Measurements from ENCODE around the gene CLCN4. TPM values are rescaled to one million over a fixed set of nuclear protein-coding genes. Genes with fewer than 3 reads are reported as not detected.

Gene CLCN4
- 3.9 TPM for polyA plus RNA-seq (2012; ENCODE audit: low read depth, missing spikeins)

GRCh38 chrX:10156199-10157031 lies at the start of gene CLCN4:
TSS of gene CLCN4 (plus strand) at chrX:10156975. CDS start at chrX:10185033, 28,058 bp downstream.
- no peak for FAIRE-seq
- TF ChIP-seq POLR2AphosphoS5 (IDR thresholded peaks at IDR 0.05; ENCODE audit: low read depth, low read length) (no peak), TAF1 (IDR thresholded peaks at IDR 0.05; ENCODE audit: low read depth, low read length) (0 out of 2 replicates have a peak, but pooled peaks have one; percentile 21)
- DNase-seq (ENCODE audit: insufficient read length, low spot score) = no peak

- DNase-seq (ENCODE audit: insufficient read length, low spot score) (no peak), FAIRE-seq (no peak)
- TF ChIP-seq TAF1 (IDR thresholded peaks at IDR 0.05; ENCODE audit: low read depth, low read length) (no peak), PAX5 (IDR thresholded peaks at IDR 0.05; ENCODE audit: insufficient read depth, low read length, severe bottlenecking) (no peak), POLR2A (IDR thresholded peaks at IDR 0.05; ENCODE audit: low read depth, low read length) (no peak), SPI1 (IDR thresholded peaks at IDR 0.05; ENCODE audit: low read depth, low read length) (no peak), POLR2AphosphoS5 (IDR thresholded peaks at IDR 0.05; ENCODE audit: low read depth, low read length) (no peak), POU2F2 (IDR thresholded peaks at IDR 0.05; ENCODE audit: low read depth, low read length) (no peak)
Measured at GRCh38 chrX:10107483-10107882, 49.3 kb upstream of the CLCN4 start.

GRCh38 chrX:10108288-10108687 lies 48.5 kb upstream of the CLCN4 start:
- FAIRE-seq = peak; percentile 92

GRCh38 chrX:10109695-10110094 lies 47.1 kb upstream of the CLCN4 start:
- no peak for DNase-seq (ENCODE audit: insufficient read length, low spot score)
- no peak for FAIRE-seq
- TF ChIP-seq PAX5 (IDR thresholded peaks at IDR 0.05; ENCODE audit: insufficient read depth, low read length, severe bottlenecking) = no peak
- no peak for TF ChIP-seq POU2F2 (IDR thresholded peaks at IDR 0.05; ENCODE audit: low read depth, low read length)
- TF ChIP-seq TAF1 (IDR thresholded peaks at IDR 0.05; ENCODE audit: low read depth, low read length) = no peak
- no peak for TF ChIP-seq SPI1 (IDR thresholded peaks at IDR 0.05; ENCODE audit: low read depth, low read length)
- no peak for TF ChIP-seq POLR2A (IDR thresholded peaks at IDR 0.05; ENCODE audit: low read depth, low read length)
- no peak for TF ChIP-seq POLR2AphosphoS5 (IDR thresholded peaks at IDR 0.05; ENCODE audit: low read depth, low read length)

More at GRCh38 chrX:10108288-10108687, 48.5 kb upstream of the CLCN4 start:
- TF ChIP-seq POLR2A (IDR thresholded peaks at IDR 0.05; ENCODE audit: low read depth, low read length) = no peak
- TF ChIP-seq SPI1 (IDR thresholded peaks at IDR 0.05; ENCODE audit: low read depth, low read length) = no peak
- no peak for TF ChIP-seq PAX5 (IDR thresholded peaks at IDR 0.05; ENCODE audit: insufficient read depth, low read length, severe bottlenecking)
- no peak for TF ChIP-seq TAF1 (IDR thresholded peaks at IDR 0.05; ENCODE audit: low read depth, low read length)
- TF ChIP-seq POLR2AphosphoS5 (IDR thresholded peaks at IDR 0.05; ENCODE audit: low read depth, low read length) = no peak
- TF ChIP-seq POU2F2 (IDR thresholded peaks at IDR 0.05; ENCODE audit: low read depth, low read length) = no peak
- DNase-seq (ENCODE audit: insufficient read length, low spot score) = no peak

DNA sequence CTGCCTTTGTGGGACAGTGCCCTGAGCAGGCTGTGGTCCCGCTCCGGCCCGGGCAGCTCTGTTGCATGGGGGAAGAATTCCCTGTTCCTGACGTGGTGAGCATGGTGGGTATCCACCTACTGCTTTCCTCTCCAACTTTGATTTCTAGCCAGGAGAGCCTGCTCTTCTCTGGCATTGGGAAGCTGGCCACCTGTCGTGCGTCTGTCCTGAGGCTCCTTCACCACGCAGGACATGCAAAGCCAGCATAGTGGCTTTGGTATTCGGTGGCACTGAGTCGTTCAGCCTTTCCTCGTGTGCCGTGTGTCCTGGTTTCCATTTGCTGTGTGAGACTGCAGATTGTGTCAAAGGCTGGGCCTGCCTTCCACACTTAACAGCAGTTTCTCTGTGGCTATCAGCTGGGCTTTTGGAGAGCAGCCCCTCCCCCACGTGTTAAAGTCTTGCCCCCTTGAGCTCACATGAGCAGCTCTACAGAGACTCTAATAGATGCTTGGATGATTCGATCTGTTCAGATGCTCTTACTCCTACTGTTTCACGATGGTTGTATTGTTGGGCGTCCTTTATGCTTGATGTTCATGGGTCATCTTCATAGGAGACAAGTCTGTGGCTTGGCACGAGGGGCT lies 46.3 kb upstream of the CLCN4 start:
- DNase-seq (ENCODE audit: insufficient read length, low spot score) (no peak), FAIRE-seq (no peak)
- TF ChIP-seq SPI1 (IDR thresholded peaks at IDR 0.05; ENCODE audit: low read depth, low read length) (no peak), POU2F2 (IDR thresholded peaks at IDR 0.05; ENCODE audit: low read depth, low read length) (no peak), POLR2AphosphoS5 (IDR thresholded peaks at IDR 0.05; ENCODE audit: low read depth, low read length) (no peak), POLR2A (IDR thresholded peaks at IDR 0.05; ENCODE audit: low read depth, low read length) (no peak), TAF1 (IDR thresholded peaks at IDR 0.05; ENCODE audit: low read depth, low read length) (no peak), PAX5 (IDR thresholded peaks at IDR 0.05; ENCODE audit: insufficient read depth, low read length, severe bottlenecking) (no peak)

GRCh38 chrX:10110984-10111363 lies 45.8 kb upstream of the CLCN4 start:
- DNase-seq (ENCODE audit: insufficient read length, low spot score) (no peak), FAIRE-seq (peak; percentile 97)
- no peak for TF ChIP-seq POLR2AphosphoS5 (IDR thresholded peaks at IDR 0.05; ENCODE audit: low read depth, low read length)
- no peak for TF ChIP-seq SPI1 (IDR thresholded peaks at IDR 0.05; ENCODE audit: low read depth, low read length)
- no peak for TF ChIP-seq POU2F2 (IDR thresholded peaks at IDR 0.05; ENCODE audit: low read depth, low read length)
- TF ChIP-seq POLR2A (IDR thresholded peaks at IDR 0.05; ENCODE audit: low read depth, low read length) = no peak
- no peak for TF ChIP-seq PAX5 (IDR thresholded peaks at IDR 0.05; ENCODE audit: insufficient read depth, low read length, severe bottlenecking)
- no peak for TF ChIP-seq TAF1 (IDR thresholded peaks at IDR 0.05; ENCODE audit: low read depth, low read length)

- TF ChIP-seq PAX5 (IDR thresholded peaks at IDR 0.05; ENCODE audit: insufficient read depth, low read length, severe bottlenecking) (peak; percentile 66), SPI1 (IDR thresholded peaks at IDR 0.05; ENCODE audit: low read depth, low read length) (no peak), POLR2AphosphoS5 (IDR thresholded peaks at IDR 0.05; ENCODE audit: low read depth, low read length) (0 out of 2 replicates have a peak, but pooled peaks have one; percentile 56)
- DNase-seq (ENCODE audit: insufficient read length, low spot score) = peak; percentile 29
- FAIRE-seq = no peak
Measured at GRCh38 chrX:10111364-10112148, 45.2 kb upstream of the CLCN4 start.

DNA sequence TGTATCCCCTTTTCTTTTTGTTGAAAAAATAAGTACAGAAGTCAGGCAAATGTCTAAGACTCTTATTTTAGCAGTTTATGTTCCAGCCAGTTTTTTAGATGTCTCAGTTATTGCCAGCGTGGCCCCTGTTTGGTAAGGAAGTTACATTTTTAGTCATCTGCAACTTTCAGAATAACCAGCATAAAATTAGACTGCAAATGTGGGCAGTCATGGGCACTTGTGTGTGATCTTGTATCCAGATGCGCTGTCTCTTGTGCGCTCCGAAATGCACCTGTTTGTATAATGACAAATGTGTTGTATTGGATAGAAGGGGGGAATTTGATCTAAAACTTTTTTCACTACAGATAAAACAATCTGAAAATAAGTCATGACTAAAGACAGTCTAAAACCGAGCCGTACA lies 44.3 kb upstream of the CLCN4 start:
- no peak for DNase-seq (ENCODE audit: insufficient read length, low spot score)

GRCh38 chrX:10115082-10115481 lies 41.7 kb upstream of the CLCN4 start:
- FAIRE-seq = no peak
- no peak for DNase-seq (ENCODE audit: insufficient read length, low spot score)
- TF ChIP-seq TAF1 (IDR thresholded peaks at IDR 0.05; ENCODE audit: low read depth, low read length) = no peak
- no peak for TF ChIP-seq PAX5 (IDR thresholded peaks at IDR 0.05; ENCODE audit: insufficient read depth, low read length, severe bottlenecking)
- TF ChIP-seq POLR2A (IDR thresholded peaks at IDR 0.05; ENCODE audit: low read depth, low read length) = no peak
- no peak for TF ChIP-seq POU2F2 (IDR thresholded peaks at IDR 0.05; ENCODE audit: low read depth, low read length)
- no peak for TF ChIP-seq POLR2AphosphoS5 (IDR thresholded peaks at IDR 0.05; ENCODE audit: low read depth, low read length)
- TF ChIP-seq SPI1 (IDR thresholded peaks at IDR 0.05; ENCODE audit: low read depth, low read length) = no peak

More for the DNA sequence above, 44.3 kb upstream of the CLCN4 start:
- FAIRE-seq = peak; percentile 90
- TF ChIP-seq PAX5 (IDR thresholded peaks at IDR 0.05; ENCODE audit: insufficient read depth, low read length, severe bottlenecking) (no peak), POLR2A (IDR thresholded peaks at IDR 0.05; ENCODE audit: low read depth, low read length) (no peak), TAF1 (IDR thresholded peaks at IDR 0.05; ENCODE audit: low read depth, low read length) (no peak), SPI1 (IDR thresholded peaks at IDR 0.05; ENCODE audit: low read depth, low read length) (no peak), POLR2AphosphoS5 (IDR thresholded peaks at IDR 0.05; ENCODE audit: low read depth, low read length) (no peak), POU2F2 (IDR thresholded peaks at IDR 0.05; ENCODE audit: low read depth, low read length) (no peak)
